ENCODE data around the gene CTSS. TPM values are rescaled to one million over a fixed set of nuclear protein-coding genes. Genes with fewer than 3 reads are reported as not detected.
"Not testable (repeated sequence)": the region's sequence is repeated elsewhere in the genome, so short reads cannot be mapped to it uniquely, and the experiment has no call there.

Gene CTSS
- total RNA-seq, 2 experiments from 2014 or later = 65.8 to 73.2 TPM

DNA sequence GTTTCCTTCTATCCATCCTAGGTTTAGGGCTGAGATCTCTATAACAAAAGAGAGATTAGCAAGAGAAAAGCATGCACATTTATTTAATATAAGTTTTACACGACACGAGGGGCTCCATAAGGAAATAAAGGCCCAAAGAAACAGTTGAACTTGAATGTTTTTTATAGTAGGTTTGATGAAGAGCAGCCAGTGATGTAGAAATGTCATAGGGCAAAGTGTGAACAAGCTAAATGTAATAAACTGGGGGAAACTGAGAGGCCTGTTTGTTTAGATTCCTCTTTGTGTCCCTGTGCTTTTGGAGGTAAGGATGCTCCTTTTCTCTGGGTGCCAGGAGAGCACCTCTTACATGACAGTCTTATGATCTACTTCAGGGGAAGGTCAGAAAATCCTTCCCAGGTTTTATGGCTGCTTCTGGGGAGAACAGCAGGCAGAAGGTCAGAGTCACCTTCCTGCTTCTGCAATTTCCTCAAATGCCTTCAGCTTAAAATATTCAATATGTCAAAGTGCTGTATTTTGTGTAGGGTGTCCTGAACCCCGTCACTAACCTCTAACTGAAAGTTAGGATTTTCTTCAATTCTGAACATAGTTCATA is 35.4 kb downstream of the CTSS start:
- ATAC-seq (no peak), DNase-seq (no peak)
- ChIA-PET POLR2A (no interaction called here), CTCF (no interaction called here)
- no peaks in the 10 kb centered on the region for H3K4me1 Mint-ChIP-seq (ENCODE audit: low read depth)
- no peaks in the 10 kb centered on the region for H3K27me3 Mint-ChIP-seq (ENCODE audit: low read depth)
- H3K4me3 Mint-ChIP-seq = no peak overlapping the region
- H3K27ac Mint-ChIP-seq = peak overlapping the region; percentile 43
- H3K36me3 Mint-ChIP-seq (ENCODE audit: low read depth) = peaks cover 19% of the 10 kb centered on the region
- no peaks in the 10 kb centered on the region for H3K9me3 Mint-ChIP-seq (ENCODE audit: insufficient read depth)

DNA sequence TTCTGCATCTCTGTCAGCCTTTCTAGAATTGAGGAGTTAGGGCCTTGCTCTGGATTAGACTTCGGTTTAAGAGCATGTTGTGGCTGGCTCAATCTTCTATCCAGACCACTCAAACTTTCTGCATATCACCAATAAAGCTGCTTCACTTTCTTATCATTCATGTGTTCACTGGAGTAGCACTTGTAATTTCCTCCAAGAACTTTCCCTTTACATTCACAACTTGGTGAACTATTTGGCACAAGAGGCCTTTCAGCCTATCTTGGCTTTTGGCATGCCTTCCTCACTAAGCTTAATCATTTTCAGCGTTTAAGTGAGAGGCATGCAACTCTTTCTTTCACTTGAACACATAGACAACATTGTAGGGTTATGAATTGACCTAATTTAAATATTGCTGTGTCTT is 41.2 kb downstream of the CTSS start:
- Mint-ChIP-seq H3K36me3 (ENCODE audit: low read depth) (no peaks in the 10 kb centered on the region), H3K4me3 (no peak overlapping the region), H3K27ac (no peak overlapping the region), H3K9me3 (ENCODE audit: insufficient read depth) (no peaks in the 10 kb centered on the region), H3K27me3 (ENCODE audit: low read depth) (no peaks in the 10 kb centered on the region), H3K4me1 (ENCODE audit: low read depth) (no peaks in the 10 kb centered on the region)
- DNase-seq (no peak), ATAC-seq (no peak)
- ChIA-PET CTCF (interaction anchor here (0.9 kb wide), 1 partner anchor 39 kb away, joined by 3 read pairs; no protein-coding TSS in a partner anchor), POLR2A (no interaction called here)

DNA sequence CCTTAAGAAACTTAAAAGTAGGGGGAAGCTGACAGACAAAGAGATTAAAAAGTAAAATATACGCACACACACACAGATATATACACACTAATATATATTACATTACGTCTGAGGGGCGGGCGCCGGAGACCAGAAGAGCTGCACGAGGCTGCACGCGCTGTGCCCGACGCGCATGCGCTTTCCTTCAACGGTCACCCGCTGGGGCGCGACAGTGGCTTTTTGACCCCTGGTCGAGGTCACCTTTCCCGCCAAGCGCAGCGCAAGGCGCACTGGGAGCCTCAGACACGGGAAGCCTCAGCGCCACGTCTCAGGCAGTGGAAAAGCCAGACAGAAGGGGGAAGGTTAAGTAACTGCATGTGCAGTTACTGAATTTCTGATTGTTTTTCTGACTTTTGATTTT is 44.9 kb downstream of the CTSS start, which contains the start of gene HORMAD1:
Gene HORMAD1, minus strand, starts transcription at position 193 of the 400 bp plus-strand sequence. CDS start 1,390 bp downstream, outside the sequence.
- no peak for DNase-seq
- H3K4me3 Mint-ChIP-seq = no peak within 1 kb of the TSS

DNA sequence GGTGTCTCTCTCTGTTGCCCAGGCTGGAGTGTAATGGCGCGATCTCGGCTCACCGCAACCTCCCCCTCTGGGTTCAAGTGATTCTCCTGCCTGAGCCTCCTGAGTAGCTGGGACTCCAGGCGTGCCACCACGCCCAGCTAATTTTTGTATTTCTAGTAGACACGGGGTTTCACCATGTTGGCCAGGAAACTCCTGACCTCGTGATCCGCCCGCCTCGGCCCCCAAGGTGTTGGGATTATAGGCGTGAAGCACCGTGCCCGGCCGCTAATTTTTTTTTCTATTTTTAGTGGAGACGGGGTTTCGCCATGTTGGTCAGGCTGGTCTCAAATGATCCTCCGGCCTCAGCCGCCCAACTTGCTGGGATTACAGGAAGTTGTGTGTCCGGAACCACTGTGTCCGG is 45.5 kb downstream of the CTSS start:
- H3K9me3 Mint-ChIP-seq (ENCODE audit: insufficient read depth) = no peaks in the 10 kb centered on the region
- CTCF ChIA-PET = no interaction called here
- H3K4me1 Mint-ChIP-seq (ENCODE audit: low read depth) = no peaks in the 10 kb centered on the region
- no peak overlapping the region for H3K4me3 Mint-ChIP-seq
- POLR2A ChIA-PET = no interaction called here
- DNase-seq = no peak
- H3K36me3 Mint-ChIP-seq (ENCODE audit: low read depth) = no peaks in the 10 kb centered on the region
- H3K27me3 Mint-ChIP-seq (ENCODE audit: low read depth) = peaks cover 7% of the 10 kb centered on the region
- ATAC-seq = no peak
- H3K27ac Mint-ChIP-seq = no peak overlapping the region

More for the DNA sequence above, 44.9 kb downstream of the CTSS start, which contains the start of gene HORMAD1:
- no peak within 1 kb of the TSS for H3K27ac Mint-ChIP-seq
- CTCF ChIA-PET = no interaction called here
- no peak for ATAC-seq
- H3K27me3 Mint-ChIP-seq (ENCODE audit: low read depth) = peaks cover 7% of the 10 kb centered on the region
- POLR2A ChIA-PET = no interaction called here
- no peaks in the 10 kb centered on the region for H3K4me1 Mint-ChIP-seq (ENCODE audit: low read depth)
- no peaks in the 10 kb centered on the region for H3K9me3 Mint-ChIP-seq (ENCODE audit: insufficient read depth)
- H3K36me3 Mint-ChIP-seq (ENCODE audit: low read depth) = no peaks in the 10 kb centered on the region

DNA sequence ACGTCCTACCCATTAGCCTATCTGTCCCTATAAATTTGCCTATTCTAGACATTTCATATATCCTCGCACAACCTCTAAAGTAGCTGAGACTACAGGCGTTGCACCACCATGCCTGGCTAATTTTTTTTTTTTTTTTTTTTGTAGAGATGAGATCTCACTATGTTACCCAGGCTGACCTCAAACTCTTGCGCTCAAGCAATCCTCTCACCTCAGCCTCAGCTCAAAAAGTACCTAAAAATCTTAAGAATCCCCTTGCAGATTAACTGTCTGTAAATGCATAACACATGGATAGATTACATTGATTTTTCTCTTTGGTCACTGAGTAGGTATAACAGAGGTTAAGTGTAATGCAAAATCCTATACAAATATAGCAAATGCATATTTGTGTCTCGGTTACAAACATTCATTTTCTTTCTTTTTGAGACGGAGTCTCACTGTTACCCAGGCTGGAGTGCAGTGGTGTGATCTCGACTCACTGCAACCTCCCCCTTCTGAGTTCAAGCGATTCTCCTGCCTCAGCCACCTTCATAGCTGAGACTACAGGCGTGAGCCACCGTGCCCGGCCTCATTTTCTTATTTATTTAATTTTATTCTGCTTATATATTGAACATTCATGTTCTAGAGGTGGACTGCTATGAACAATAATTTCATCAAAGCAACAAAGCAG is 47.2 kb downstream of the CTSS start:
- Mint-ChIP-seq H3K36me3 (ENCODE audit: low read depth) (no peaks in the 10 kb centered on the region), H3K4me3 (no peak overlapping the region), H3K4me1 (ENCODE audit: low read depth) (no peaks in the 10 kb centered on the region), H3K9me3 (ENCODE audit: insufficient read depth) (no peaks in the 10 kb centered on the region), H3K27me3 (ENCODE audit: low read depth) (peaks cover 7% of the 10 kb centered on the region), H3K27ac (no peak overlapping the region)
- ATAC-seq = no peak
- ChIA-PET POLR2A (no interaction called here), CTCF (interaction anchor here (0.7 to 0.9 kb wide), 2 partner anchors 21 to 104 kb away, joined by 3 read pairs; partner anchors contain the start of gene GOLPH3L)
- DNase-seq = no peak

DNA sequence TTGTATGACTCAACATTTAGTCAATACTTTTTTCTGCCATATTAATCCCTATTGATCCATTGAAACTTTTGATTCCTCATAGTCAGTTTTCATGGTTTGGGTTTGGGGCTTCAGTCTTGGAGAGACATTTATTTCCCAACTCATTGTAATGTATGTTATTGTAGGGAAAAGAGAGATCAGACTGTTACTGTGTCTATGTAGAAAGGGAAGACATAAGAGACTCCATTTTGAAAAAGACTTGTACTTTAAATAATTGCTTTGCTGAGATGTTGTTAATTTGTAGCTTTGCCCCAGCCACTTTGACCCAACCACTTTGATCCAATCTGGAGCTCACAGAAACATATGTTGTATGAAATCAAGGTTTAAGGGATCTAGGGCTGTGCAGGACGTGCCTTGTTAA is 56.5 kb downstream of the CTSS start:
- CTCF ChIA-PET = interaction anchor here (1.1 to 1.8 kb wide), 2 partner anchors 12 to 213 kb away, joined by 3 to 7 read pairs; partner anchors contain the start of gene GOLPH3L
- H3K27ac Mint-ChIP-seq; H3K4me3 Mint-ChIP-seq; H3K9me3 Mint-ChIP-seq (ENCODE audit: insufficient read depth); H3K36me3 Mint-ChIP-seq (ENCODE audit: low read depth); ATAC-seq; H3K4me1 Mint-ChIP-seq (ENCODE audit: low read depth); POLR2A ChIA-PET; H3K27me3 Mint-ChIP-seq (ENCODE audit: low read depth); DNase-seq: not testable (repeated sequence)

DNA sequence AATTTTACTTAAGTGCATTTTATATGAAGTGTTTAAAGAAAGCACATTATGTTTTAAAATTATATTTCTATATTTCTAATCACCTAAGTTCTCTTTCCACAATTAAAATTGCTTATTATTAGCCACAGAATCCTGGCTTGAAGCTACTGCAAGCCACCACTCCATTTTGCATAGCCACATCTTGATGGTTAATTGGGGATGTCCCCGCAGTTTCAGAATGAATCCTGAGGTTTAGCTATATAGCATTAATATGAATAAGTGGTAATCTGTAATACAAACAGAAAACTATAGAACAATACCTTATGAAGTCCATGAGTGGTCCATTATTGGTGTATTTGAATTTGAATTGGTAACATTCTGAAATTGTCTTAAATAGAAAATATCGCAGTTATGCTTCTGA is 57.0 kb downstream of the CTSS start:
- Mint-ChIP-seq H3K27ac (no peak overlapping the region), H3K9me3 (ENCODE audit: insufficient read depth) (no peaks in the 10 kb centered on the region), H3K27me3 (ENCODE audit: low read depth) (peaks cover 9% of the 10 kb centered on the region), H3K4me3 (no peak overlapping the region), H3K4me1 (ENCODE audit: low read depth) (no peaks in the 10 kb centered on the region), H3K36me3 (ENCODE audit: low read depth) (no peaks in the 10 kb centered on the region)
- CTCF ChIA-PET = interaction anchor here (1.1 to 1.8 kb wide), 2 partner anchors 11 to 214 kb away, joined by 3 to 7 read pairs; partner anchors contain the start of gene GOLPH3L
- DNase-seq (no peak), ATAC-seq (no peak)
- POLR2A ChIA-PET = no interaction called here

DNA sequence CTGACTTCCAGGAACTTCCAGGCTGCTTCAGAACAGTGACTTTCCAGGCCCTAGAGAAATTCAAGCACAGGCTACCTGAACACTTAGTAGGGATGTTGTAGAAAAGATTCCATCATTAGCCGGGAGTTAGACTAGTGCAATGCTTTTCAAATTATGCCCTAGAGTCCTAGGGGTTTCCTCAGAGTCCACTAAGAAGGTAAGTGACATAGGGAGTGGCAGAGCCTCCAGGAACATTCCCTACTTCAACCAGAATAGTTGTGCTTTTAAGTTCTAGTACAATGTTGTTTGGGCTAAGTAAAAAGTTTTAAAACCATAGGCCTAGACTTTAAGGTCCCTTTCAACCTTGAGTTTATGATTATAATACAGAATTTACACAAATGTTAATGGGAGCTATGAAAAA is 59.5 kb downstream of the CTSS start:
- Mint-ChIP-seq H3K9me3 (ENCODE audit: insufficient read depth) (no peaks in the 10 kb centered on the region), H3K27ac (no peak overlapping the region), H3K4me1 (ENCODE audit: low read depth) (no peaks in the 10 kb centered on the region), H3K4me3 (no peak overlapping the region), H3K36me3 (ENCODE audit: low read depth) (no peaks in the 10 kb centered on the region), H3K27me3 (ENCODE audit: low read depth) (peaks cover 17% of the 10 kb centered on the region)
- ATAC-seq (no peak), DNase-seq (no peak)
- ChIA-PET POLR2A (no interaction called here), CTCF (no interaction called here)

DNA sequence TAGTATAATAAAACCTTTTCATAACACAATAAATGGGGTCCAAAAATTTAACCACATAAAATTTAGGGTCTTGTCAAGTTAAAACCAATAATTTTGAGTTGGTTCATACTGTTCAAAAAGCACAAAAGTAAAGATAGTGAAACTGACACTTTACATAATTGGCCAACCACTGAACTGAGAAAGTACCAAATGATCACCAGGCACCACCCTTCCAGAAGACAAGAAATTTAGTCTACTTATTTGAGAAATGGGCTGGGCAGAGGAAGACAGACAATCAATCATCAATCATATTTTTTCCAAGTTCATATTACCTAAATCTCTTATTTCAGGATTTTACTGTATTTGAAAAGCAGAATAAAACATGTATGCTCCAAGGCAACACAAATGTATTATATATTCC is 62.2 kb downstream of the CTSS start:
- DNase-seq (no peak), ATAC-seq (no peak)
- no peak overlapping the region for H3K27ac Mint-ChIP-seq
- no peaks in the 10 kb centered on the region for H3K9me3 Mint-ChIP-seq (ENCODE audit: insufficient read depth)
- peaks cover 19% of the 10 kb centered on the region for H3K27me3 Mint-ChIP-seq (ENCODE audit: low read depth)
- ChIA-PET POLR2A (no interaction called here), CTCF (no interaction called here)
- H3K36me3 Mint-ChIP-seq (ENCODE audit: low read depth) = no peaks in the 10 kb centered on the region
- no peak overlapping the region for H3K4me3 Mint-ChIP-seq
- no peaks in the 10 kb centered on the region for H3K4me1 Mint-ChIP-seq (ENCODE audit: low read depth)

DNA sequence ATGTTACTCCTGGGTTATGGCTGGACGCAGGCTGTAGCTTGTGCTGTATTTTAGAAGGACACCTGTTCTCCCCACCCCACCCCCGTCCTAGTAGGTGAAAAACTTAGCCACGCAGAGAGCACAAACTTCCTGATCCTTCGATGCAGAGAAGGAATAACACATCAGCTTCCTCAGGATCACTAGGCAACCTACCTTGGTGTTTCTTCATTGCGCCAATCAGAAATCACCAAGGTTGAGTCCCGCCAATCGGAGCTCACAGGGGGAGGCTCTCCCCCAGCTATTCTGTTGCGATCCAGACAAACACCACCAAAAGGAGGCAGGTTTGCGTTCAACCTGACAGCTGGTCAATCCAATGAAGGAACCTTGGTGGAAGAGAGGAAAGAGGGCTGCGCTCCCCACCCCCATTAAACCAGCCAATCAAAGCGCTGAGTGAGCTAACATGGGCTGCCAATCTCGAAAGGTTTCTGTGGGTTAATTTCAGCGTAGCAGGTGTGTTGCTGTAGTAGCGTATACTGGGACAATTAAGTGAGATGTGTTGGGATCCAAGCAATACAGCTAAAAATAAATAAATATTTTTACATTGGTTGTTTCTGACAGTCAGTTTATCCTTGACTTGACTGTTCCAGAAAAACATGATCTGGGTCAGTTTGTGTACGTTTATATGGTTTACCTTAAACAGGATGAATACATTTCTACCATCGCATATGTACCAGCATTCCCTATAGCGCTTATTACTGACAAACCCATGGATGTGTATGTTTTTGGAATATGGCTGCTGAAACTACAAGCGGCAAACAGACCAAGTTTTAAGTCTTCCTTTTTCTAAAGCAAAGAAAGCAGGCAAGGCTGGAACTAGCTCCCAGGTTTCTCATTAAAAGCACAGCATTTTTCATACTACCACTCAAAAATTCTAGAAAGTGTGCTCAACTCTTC is 68.3 kb downstream of the CTSS start, which contains the start of gene GOLPH3L:
Gene GOLPH3L, minus strand, starts transcription at position 160 of the 933 bp plus-strand sequence. CDS start 2,316 bp downstream, outside the sequence.
- peak within 1 kb of the TSS; percentile 93 for H3K4me3 Mint-ChIP-seq
- peaks cover 12% of the 10 kb centered on the region for H3K27me3 Mint-ChIP-seq (ENCODE audit: low read depth)
- DNase-seq (peak; percentile 96), ATAC-seq (peak; percentile 100)
- H3K27ac Mint-ChIP-seq = peak within 1 kb of the TSS; percentile 83
- ChIA-PET POLR2A (interaction anchor here (0.5 to 2.7 kb wide), 10 partner anchors 68 to 1479 kb away, joined by 3 to 12 read pairs (median 4); partner anchors contain the start of genes ENSA, MCL1 and MINDY1), CTCF (interaction anchor here (0.7 to 3.0 kb wide), 19 partner anchors 9 to 302 kb away, joined by 3 to 13 read pairs (median 3); partner anchors contain the start of genes ANXA9, CTSK and ENSA)
- H3K4me1 Mint-ChIP-seq (ENCODE audit: low read depth) = peaks cover 18% of the 10 kb centered on the region
- H3K9me3 Mint-ChIP-seq (ENCODE audit: insufficient read depth) = no peaks in the 10 kb centered on the region
- peaks cover 14% of the 10 kb centered on the region for H3K36me3 Mint-ChIP-seq (ENCODE audit: low read depth)

DNA sequence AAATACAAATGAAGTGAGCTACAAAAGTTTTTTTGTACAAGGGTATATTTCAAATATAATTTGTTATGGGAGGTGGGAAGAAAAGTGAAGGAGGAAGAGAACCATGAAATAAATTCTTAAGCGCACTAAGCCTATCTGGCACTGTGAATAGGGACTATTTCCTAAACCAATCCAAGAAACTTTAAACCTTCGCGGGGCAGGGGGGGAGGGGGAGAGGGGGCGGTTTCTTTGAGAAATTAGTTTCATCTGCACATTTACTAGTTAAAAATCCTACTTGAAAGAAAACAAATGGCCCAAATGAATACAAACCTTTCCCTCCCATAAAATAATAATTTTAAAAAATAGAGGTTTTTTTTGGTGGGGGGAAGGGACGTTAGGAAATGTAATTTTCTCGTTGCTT is 69.0 kb downstream of the CTSS start:
- H3K27ac Mint-ChIP-seq = peak overlapping the region; percentile 83
- no peak for DNase-seq
- POLR2A ChIA-PET = interaction anchor here (0.5 to 2.7 kb wide), 8 partner anchors 67 to 310 kb away, joined by 3 to 12 read pairs (median 4); partner anchors contain the start of genes ENSA, MCL1 and MINDY1
- H3K9me3 Mint-ChIP-seq (ENCODE audit: insufficient read depth) = no peaks in the 10 kb centered on the region
- CTCF ChIA-PET = interaction anchor here (0.7 to 3.0 kb wide), 14 partner anchors 13 to 298 kb away, joined by 3 to 13 read pairs (median 4); partner anchors contain the start of genes ANXA9, CTSK and ENSA
- peaks cover 14% of the 10 kb centered on the region for H3K36me3 Mint-ChIP-seq (ENCODE audit: low read depth)
- no peak for ATAC-seq
- peak overlapping the region; percentile 93 for H3K4me3 Mint-ChIP-seq
- H3K4me1 Mint-ChIP-seq (ENCODE audit: low read depth) = peaks cover 18% of the 10 kb centered on the region
- peaks cover 8% of the 10 kb centered on the region for H3K27me3 Mint-ChIP-seq (ENCODE audit: low read depth)

Measured in activated CD8-positive, alpha-beta T cell treated with anti-CD3 and anti-CD28 coated beads, Interleukin-2, amount 10 ng/mL, durations not matched to agents 7 days and 5 days (primary cell).